Epithelial cell of prostate (primary cell): ENCODE measurements around the gene VSIG10L2.
A peak's percentile ranks its signal among the peaks of the same experiment; 100 is the strongest.
"Not testable (repeated sequence)": the region's sequence is repeated elsewhere in the genome, so short reads cannot be mapped to it uniquely, and the experiment has no call there.

ENCODE experiments used
- DNase-seq: peaks from one replicate; pipeline ENCODE4 v3.0.0-alpha.2; 2011; ENCODE audit warnings: low read depth, low spot score
- H3K27ac ChIP-seq: fragments of 450-650 bp; 2 replicates; pipeline ENCODE4 v1.5.1; 2017; ENCODE audit warnings: mild to moderate bottlenecking

Gene VSIG10L2

DNA sequence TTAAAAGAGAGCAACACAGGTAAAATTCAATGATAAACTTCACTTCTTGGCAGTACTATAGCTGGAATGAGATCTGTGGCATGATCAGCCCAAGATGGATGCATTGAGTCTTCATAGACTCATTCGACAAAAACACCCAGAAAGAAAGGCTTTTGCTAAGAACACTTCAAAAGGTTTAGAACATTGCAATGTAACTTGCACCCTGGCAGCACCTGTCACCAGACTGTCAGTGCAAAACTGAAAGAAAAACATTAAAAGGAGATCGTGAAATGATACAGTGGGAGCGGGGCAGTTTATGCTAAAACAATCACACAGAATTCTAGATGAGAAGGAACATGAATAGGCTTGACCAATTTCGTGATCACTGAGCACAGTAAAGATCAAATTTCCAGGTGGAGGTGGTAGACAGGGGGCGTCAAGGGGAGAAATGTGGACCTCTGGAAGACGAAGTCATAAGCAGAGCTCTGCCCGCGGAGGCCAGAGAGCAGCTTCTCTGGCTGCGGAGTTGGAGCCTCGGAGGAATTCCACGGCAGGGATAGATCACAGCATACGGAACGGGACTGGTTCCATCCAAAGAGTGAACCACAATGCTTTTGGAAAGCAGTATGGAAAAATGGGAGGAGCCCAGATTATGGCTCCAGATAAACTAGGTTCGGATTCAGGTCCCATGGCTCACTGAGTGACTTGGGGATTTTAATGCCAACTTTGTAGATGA, 11.9 kb downstream of the VSIG10L2 start:
- no peak for DNase-seq

DNA sequence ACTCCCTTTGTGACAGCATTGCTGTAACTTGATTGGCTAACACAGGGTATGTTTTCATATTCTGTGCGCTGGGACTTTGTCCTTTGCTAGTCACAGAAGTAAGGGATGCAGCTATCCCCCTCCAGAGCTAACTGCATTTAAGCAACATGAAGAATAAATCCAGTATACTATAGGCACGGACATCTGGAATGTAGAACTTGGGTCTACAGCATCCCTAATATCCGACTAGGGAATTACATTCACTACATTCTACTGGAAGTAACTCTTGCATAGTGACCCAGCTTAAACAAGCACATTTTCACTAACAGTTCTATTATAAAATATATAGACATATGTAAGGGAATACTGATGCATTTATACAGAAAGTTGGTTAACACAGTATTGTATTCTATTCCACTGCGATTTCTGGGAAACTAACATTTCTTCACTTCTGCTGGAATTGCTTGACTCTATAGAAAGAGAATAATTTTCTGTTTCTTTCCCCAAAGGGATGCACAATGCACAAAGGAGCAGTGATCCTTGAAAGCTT, 13.1 kb downstream of the VSIG10L2 start:
- no peak overlapping the region for H3K27ac ChIP-seq
- no peak for DNase-seq

More for the DNA sequence above, 11.9 kb downstream of the VSIG10L2 start:
- H3K27ac ChIP-seq = no peak overlapping the region

DNA sequence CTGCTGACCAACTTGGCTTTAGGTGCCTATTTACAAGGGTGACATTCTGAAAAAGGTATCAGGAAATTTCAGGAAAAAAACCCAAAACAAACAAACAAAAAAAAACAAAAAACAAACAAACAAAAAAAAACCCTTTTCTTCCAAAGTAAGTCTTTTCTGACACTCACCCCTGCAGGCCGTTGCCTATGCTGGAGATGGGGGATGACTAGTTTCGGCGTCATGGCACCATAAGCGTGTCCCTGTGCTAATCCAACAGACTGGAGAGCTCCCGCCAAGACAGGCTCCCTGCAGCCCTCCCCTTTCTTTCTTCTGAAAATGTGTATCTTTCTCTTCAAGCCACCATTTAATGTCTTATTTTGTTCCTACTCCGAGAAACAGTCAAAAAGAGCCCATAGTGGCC, 13.7 kb downstream of the VSIG10L2 start:
- DNase-seq = no peak
- no peak overlapping the region for H3K27ac ChIP-seq

DNA sequence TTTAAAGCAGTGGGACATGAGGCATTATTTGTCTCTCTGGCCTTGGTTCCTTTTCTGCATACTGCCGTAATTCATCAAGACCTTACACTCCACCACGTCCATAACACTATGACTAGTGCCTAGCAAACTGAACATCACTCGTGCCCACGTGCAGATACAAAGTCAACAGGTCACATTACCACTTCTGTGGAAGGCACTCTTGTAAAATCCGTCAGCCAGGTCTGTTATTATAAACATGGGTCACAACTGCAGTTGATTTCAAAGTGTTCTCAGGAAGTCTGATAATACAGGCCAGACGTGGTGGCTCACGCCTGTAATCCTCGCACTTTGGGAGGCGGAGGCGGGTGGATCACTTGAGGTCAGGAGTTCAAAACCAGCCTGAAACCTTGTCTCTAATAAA, 14.1 kb downstream of the VSIG10L2 start:
- no peak overlapping the region for H3K27ac ChIP-seq
- no peak for DNase-seq

DNA sequence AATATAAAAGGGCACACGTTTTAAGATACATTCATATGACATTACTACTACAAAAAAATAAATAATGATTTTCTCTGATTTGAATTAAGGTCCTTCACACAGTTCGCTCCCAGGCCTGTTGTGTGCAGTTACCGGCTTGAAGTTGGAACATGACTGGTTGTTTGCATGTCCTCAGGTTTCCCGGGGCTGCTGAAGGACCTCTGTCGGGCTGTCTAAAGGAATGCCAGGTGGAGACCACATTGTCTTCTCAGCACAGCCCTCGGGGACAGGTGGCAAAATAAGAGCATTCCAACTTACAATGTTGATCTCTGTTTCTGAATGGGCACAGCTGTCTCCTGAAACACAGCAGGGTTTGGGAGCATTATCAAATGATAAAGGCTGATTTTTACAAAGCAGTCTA, 14.9 kb downstream of the VSIG10L2 start:
- no peak for DNase-seq
- no peak overlapping the region for H3K27ac ChIP-seq

DNA sequence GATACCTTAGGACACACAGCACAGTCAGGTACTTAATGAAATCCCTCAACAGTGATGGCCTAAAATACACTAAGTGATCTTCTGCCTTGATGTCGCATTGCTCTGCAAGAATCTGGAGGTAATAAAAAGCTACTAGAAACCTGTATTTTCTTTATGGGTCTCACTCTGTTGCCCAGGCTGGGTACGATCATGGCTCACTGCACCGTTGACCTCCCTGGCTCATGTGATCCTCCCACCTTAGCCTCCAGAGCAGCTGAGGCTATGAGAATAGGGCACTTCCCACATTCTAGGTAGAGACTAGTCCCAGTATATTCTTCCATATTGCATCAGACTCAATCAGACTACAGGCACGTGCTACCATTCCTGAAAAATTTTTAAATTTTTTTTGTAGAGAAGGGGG, 21.7 kb downstream of the VSIG10L2 start:
- no peak overlapping the region for H3K27ac ChIP-seq
- DNase-seq = no peak

DNA sequence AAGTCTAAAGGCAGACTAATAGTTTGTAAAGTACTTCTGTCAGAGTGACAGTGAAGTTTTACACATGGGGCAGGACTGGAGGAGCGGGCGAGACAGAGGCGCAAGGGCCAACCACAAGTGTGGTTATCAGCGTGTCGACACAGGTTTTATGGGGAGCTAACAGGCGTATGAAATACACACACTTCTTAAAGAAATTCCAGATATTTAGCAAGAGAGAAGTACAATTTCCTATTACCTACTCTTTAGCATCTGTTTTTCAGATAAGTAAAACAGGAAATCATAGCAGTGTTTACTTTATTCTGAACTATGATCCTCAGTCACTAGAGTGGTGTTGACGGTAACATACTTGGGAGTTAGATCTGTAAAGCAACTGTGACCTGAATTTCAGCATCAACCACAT, 22.5 kb downstream of the VSIG10L2 start:
- peak overlapping the region; percentile 55 for H3K27ac ChIP-seq
- peak; percentile 57 for DNase-seq

DNA sequence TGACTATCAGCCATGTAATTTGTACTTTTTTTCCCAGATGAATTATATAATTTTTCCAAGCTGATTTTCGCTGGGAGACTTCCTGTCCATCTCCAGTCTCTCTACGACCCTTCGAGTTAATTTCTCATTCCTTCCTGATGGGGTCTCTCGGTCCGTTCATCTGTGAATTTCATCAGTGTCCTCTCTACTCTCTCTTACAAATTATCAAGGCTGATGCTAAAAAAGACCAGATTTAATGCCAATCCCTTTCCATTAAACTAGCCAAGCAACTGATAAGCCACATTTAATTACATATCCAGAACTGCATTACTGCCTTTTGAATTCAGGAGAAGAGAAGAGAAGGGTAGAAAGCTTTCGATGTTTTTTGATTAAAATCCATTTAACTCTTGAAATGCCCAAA, 25.8 kb downstream of the VSIG10L2 start:
- H3K27ac ChIP-seq = no peak overlapping the region
- no peak for DNase-seq

DNA sequence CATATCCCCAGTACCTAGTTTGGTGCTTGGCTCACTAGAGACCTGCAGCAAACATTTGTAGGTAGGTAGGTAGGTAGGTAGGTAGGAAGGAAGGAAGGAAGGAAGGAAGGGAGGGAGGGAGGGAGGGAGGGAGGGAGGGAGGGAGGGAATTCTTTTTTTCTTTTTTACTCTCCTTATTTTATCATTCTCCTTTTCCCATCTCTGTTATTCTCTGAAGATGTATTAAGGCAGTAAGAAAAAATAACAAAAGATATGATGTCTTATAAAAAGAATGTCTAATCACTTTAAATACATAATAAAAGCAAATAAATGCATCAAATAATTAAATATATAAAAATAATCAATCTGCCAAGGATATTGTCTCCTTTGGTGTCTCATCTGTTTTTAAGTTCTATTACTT, 28.4 kb downstream of the VSIG10L2 start:
- no peak overlapping the region for H3K27ac ChIP-seq
- no peak for DNase-seq

DNA sequence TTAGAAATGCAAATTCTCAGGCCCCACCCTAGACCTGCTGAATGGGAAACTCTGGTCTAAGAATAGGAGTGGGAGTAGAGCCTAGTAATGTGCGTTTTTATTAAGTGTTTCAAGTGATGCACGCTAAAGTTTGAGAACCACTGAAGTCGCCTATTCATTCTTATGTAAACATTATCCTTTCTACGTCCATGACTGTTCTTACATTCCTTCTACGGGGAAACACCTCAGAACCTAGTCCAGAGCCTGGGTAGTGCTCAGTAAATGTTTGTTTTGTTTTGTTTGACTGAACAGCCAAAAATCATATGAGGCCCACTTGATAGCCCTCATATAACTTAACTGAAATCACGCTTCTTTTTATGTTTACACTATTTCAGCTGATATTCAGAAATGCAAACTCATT, 29.8 kb downstream of the VSIG10L2 start:
- DNase-seq = no peak
- H3K27ac ChIP-seq = peak overlapping the region; percentile 31

DNA sequence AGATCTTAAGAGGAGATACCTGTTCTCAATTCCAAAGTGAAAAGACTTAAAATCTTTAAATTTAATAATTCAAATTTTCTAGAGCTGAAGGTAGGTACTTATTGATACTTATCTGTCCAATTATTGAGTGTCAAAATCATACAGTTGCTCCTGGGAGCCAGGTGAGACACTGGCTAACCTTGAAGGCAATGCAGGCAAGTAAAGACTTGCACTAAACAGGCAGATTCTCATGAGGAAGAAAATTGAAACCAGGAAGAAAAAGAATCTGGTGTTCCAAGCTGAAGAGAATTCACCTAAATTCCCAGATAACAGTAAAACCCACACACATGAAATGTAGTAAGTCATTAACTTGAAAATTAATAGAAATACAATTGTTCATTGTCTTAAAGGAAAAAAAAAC, 30.3 kb downstream of the VSIG10L2 start:
- no peak for DNase-seq
- peak overlapping the region; percentile 31 for H3K27ac ChIP-seq

DNA sequence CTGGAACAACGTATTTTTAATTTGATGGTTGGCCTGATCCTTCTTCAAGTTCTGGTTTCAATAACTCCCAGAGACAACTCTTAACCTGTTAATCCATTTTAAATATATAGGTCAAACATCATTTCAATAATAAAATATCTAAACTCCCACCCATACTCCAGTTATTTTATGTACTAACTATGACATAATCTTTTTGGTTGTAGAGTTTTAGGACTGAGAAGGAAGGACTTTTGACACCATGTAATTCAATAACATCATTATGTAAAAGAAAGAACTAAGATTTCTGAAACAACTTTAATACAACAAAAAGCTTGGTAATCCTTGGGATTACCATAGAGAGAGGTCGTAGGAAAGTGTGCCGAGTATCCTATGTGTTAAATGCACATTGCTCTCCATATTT, 31.5 kb downstream of the VSIG10L2 start:
- no peak overlapping the region for H3K27ac ChIP-seq
- DNase-seq = no peak

DNA sequence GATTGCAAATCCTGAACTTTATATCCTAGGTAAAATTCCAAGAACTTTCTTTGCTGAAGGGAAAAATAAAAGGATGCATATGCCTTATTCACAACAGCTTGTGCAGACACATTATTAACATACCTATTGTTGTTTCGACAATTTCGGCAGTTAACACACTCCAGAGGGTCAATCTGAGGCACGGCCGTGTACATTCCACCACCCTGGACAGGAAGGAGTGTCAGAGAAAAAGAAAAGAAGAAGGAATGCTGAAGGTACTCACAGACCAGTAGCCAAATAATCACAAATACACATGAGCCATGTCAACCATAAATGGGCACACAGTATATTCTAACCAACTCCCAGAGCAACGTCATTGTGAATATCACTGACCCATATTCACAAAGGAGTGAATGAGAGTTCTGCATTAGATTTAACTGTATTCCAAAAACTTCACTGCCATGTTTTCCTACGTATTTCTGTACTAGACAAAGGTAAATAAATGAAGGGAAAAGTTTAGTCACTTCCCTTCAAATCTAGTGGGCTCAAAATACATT, 32.4 kb downstream of the VSIG10L2 start:
- DNase-seq = no peak
- H3K27ac ChIP-seq = no peak overlapping the region

DNA sequence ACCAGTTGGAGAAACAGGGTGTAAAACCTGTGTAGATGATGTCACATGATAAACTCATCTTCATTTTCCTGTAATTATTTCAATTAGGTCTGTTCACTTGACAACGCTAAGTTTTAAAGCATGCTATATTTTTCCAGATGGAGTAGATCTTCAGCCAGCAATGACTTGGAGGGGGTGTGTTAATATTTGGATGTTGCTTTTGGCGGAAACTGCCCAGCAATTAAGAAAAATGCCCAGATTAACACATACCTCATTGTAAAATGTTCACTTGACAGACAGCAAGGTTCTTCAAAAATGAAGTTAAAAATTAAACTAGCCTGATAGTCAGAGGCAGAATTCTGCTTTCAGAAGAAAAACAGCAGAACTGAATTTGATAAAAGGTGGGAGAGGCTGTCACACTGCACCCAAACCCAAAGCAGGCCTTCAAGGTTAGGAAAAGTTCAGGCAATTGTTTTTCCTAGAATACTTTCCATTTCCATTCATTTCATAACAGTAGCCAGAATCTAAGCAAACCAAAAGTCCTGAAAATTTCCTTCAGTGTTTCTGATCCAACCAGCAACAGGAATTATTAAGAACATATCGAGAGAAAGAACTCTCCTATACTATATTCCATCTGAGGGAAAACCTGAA, 33.0 kb downstream of the VSIG10L2 start:
- no peak for DNase-seq
- no peak overlapping the region for H3K27ac ChIP-seq

DNA sequence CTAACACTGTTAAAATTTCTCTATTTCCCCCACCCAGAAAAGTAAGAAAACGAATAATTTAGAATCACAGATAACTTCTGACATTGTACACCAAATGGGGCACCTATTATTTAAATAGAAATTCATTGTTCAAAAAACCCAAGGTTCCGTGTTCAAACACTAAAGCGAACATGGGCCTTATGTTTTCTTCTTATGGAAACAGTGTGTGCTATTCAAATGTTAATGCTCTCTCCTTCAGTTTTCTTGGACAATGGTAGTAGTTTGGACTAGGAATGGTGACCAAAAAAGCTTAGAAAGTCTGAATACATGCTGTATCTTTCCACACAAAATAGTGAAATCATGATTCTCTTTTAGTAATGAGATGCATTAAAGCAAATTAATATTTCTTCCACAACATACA, 33.7 kb downstream of the VSIG10L2 start:
- no peak overlapping the region for H3K27ac ChIP-seq
- no peak for DNase-seq

DNA sequence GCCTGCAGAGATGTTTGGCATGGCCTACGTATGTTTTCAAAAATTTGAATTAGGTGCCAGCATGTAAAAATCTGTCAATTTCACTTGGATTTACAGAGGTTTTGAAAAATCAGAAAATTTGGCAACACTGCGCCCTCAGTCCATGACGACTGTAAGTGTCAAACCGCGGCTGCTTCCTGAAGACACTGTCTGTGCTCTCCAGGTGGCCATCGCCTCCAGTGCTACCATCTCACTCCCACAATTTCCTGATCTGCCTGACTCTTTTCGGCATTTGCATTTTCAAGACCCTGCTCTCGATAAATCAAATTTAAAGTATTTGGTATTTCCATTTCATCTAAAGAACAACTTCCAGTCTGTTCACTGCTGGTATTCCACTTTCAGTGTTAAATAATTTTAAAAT, 34.6 kb downstream of the VSIG10L2 start:
- DNase-seq = no peak
- H3K27ac ChIP-seq = no peak overlapping the region

DNA sequence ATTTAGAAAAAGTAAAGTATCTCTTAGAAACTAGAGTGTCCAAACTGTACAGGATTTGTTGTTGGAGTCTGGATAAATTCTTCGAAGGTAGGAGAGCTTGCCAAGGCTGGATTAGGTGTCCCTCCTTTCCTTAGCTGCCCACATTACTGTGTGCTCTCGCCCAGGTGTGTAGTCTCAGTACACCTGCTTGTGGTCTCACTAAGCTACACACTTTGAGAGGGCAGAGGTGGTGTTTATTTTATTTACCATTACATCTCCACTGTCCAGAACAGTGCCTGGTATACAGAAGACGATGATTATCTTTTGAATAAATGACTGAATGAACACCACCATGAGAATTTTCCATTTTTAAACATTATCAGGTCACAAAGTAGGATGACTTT, 36.5 kb downstream of the VSIG10L2 start:
- no peak for DNase-seq
- no peak overlapping the region for H3K27ac ChIP-seq

DNA sequence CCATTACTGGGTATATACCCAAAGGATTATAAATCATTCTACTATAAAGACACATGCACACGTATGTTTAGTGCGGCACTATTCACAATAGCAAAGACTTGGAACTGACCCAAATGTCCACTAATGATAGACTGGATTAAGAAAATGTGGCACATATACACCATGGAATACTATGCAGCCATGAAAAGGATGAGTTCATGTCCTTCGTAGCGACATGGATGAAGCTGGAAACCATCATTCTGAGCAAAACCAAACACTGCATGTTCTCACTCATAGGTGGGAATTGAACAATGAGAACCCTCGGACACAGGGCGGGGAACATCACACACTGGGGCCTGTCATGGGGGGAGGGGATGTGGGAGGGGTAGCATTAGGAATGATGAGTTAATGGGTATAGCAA, 40.1 kb downstream of the VSIG10L2 start:
- not testable (repeated sequence) for H3K27ac ChIP-seq, DNase-seq

DNA sequence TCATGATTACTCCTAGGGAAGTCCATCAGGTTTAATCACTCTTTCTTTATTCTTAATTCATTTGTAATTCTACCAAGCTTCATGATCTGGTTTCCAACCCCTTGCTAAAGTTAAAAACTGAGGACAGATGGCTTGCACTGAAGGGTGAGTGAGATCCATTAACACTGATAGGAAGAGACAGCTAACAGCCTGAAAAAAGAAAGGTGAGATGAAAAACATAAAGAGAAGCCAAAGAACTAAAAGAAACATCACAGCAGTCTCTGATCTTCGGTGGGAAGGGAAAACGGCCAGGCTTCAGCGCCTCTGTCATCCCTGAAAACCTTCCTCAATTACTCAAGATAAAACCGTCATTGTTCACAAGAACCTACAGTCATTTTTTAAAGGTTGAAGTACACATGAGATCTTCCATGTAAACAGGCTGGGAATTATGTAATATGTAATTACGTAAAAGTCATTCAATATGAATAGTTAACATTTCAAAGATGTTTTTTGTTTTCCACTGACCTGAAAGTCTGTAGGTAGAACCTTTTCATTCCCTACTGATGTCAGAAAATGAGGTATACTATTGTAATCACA, 41.3 kb downstream of the VSIG10L2 start:
- H3K27ac ChIP-seq = no peak overlapping the region
- DNase-seq = no peak

DNA sequence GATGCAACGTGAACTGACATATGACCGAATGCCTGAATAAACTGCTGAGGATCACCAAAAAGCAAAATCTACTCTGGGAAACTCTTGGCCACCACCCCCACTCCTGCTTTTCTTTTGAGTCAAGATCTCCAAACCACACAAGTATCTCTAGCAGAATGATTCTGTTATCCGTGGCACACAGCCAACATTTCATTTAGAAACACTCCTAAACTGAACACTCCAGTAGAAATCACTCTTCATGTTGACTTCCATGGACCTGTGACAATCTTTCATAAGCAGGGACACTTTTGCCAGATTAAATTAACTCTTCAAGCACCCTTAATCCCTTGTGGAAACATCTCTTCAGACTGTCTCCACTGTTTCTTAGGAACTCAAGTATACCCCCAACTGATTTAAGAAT, 44.4 kb downstream of the VSIG10L2 start:
- H3K27ac ChIP-seq = no peak overlapping the region
- DNase-seq = no peak

DNA sequence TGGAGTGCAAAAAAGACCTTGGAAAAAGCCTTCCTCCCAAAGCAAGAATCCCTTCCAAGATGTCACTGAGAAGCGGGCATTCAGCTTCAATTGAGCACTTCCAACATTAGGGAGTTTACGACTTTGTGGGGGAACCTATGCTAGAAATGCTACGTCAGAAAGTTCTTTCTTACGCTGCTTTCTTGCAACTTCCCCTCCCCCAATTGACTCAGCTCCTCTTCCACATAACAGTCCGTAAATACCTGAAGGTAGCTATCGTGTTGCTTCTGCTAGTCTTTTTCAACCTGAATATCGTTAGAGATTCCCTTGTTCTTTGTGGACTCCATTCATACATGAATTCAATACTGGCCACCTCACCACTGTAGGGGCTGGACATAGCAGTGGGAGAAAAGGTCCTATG, 47.0 kb downstream of the VSIG10L2 start:
- H3K27ac ChIP-seq = no peak overlapping the region
- DNase-seq = no peak
